Aorta (tissue), 5 donors: ENCODE measurements around the gene C2orf81. TPM values are rescaled to one million over a fixed set of nuclear protein-coding genes. Genes with fewer than 3 reads are reported as not detected.
A peak's percentile ranks its signal among the peaks of the same experiment; 100 is the strongest.
"Not testable (repeated sequence)": the region's sequence is repeated elsewhere in the genome, so short reads cannot be mapped to it uniquely, and the experiment has no call there.

Experiments used
- ATAC-seq: fragments of 200-7000 bp; cut with Tn5 transposase; one replicate; pipeline ENCODE4 v1.9.1; 2022; ENCODE audit warnings: moderate library complexity; ENCODE audit not compliant: low FRiP score
- DNase-seq, 2 donors: peaks; one replicate each; pipeline ENCODE4 v3.0.0-alpha.2; 2020
- H3K27ac ChIP-seq, 2 donors: one replicate each; pipeline ENCODE4 v1.5.1; 2013; ENCODE audit warnings: low read length in 2 of 2, mild to moderate bottlenecking in 2 of 2, moderate library complexity in 2 of 2, control low read depth in 1 of 2, inconsistent platforms in 1 of 2, low read depth in 1 of 2
- H3K27me3 ChIP-seq, 2 donors: one replicate each; pipeline ENCODE4 v1.6.1; 2013; ENCODE audit warnings: control low read depth in 1 of 2, low read length in 1 of 2, mild to moderate bottlenecking in 1 of 2, moderate library complexity in 1 of 2; ENCODE audit not compliant: insufficient read depth in 2 of 2, control insufficient read depth in 1 of 2
- H3K36me3 ChIP-seq, 2 donors: one replicate each; pipeline ENCODE4 v1.6.1; 2013; ENCODE audit warnings: control low read depth in 1 of 2, low read length in 1 of 2, mild to moderate bottlenecking in 1 of 2; ENCODE audit not compliant: insufficient read depth in 2 of 2, control insufficient read depth in 1 of 2
- H3K4me1 ChIP-seq, 2 donors: one replicate each; pipeline ENCODE4 v1.6.1; 2013; ENCODE audit warnings: low read length in 2 of 2, control low read depth in 1 of 2, mild to moderate bottlenecking in 1 of 2, moderate library complexity in 1 of 2; ENCODE audit not compliant: insufficient read depth in 2 of 2, control insufficient read depth in 1 of 2
- H3K4me3 ChIP-seq, 2 donors: one replicate each; pipeline ENCODE4 v1.5.1; 2013; ENCODE audit warnings: low read length in 2 of 2, control low read depth in 1 of 2, mild to moderate bottlenecking in 1 of 2
- H3K9me3 ChIP-seq: one replicate; pipeline ENCODE4 v1.6.1; 2013; ENCODE audit warnings: mild to moderate bottlenecking, low read length; ENCODE audit not compliant: control insufficient read depth
- WGBS, 2 donors: extraction: QIAGEN DNeasy Blood & Tissue Kit; methylation state at CpG; one replicate each; pipeline ENCODE4 v1.1.7; 2013; 5-methylcytosine and 5-hydroxymethylcytosine counted together
- intact Hi-C, 2 donors: fragments of 100-400 bp; cut with DNase I; formaldehyde crosslinking; loops; one replicate each; pipeline versions ENCODE4 v1.14.2 to v1.15.0; 2022
- polyA plus RNA-seq, 2 donors: library from polyadenylated mRNA; stranded (reverse); fragments of 200-250 nt; gene quantifications; one replicate each; pipeline ENCODE4 v1.2.3, GENCODE V29; 2013
- total RNA-seq, 2 donors: library from RNA; stranded (reverse); fragmentation: NEBNext Ultra II Directional; extraction: Animal tissue kit (Norgen Biotek cat#: 25700); gene quantifications; one replicate each; pipeline ENCODE4 v1.2.1, GENCODE V29; 2021
- donor health status: healthy with polysubstance abuse.
- donor health status: Bipolar disorder and iron deficiency.
- donor health status: DM: no; HTN: no; CAD: no.
- donor health status: DM: no; HTN: no; CAD: no.
- donor health status: DM: yes; HTN: yes; CAD: no.

C2orf81 gene
- total and polyA plus RNA-seq, 4 donors: 1.3 to 4.5 (median 2.2) TPM

- ATAC-seq: no peak
- no peaks in the 10 kb centered on the region for H3K27me3 ChIP-seq
- 88 to 92% methylated on average over 5 of the region's 5 CpGs for WGBS, 2 donors
- H3K36me3 ChIP-seq: no peaks in the 10 kb centered on the region
- no peak overlapping the region for H3K4me3 ChIP-seq
- H3K9me3 ChIP-seq: no peaks in the 10 kb centered on the region
- H3K4me1 ChIP-seq: no peaks in the 10 kb centered on the region
- DNase-seq: peak in 1 of 2 donors; percentile 9
- H3K27ac ChIP-seq: no peak overlapping the region
- intact Hi-C loops: no loop called here
These were observed 26.0 kb upstream of the C2orf81 start for GRCh38 chr2:74447230-74447999.

- no peak overlapping the region for H3K27ac ChIP-seq
These were observed 23.3 kb upstream of the C2orf81 start for GRCh38 chr2:74444498-74445318.

GRCh38 chr2:74442483-74443297 lies 21.3 kb upstream of the C2orf81 start:
- ATAC-seq, H3K4me3 ChIP-seq, H3K4me1 ChIP-seq, H3K27me3 ChIP-seq, intact Hi-C loops, H3K9me3 ChIP-seq, H3K36me3 ChIP-seq, H3K27ac ChIP-seq: not testable (repeated sequence)
- DNase-seq: peak in 1 of 2 donors; percentile 62
- WGBS, 2 donors: 93 to 97% methylated on average over 16 of the region's 16 CpGs

More at GRCh38 chr2:74444498-74445318, 23.3 kb upstream of the C2orf81 start:
- WGBS, 2 donors: 17 to 26% methylated on average over 5 of the region's 5 CpGs
- no peaks in the 10 kb centered on the region for H3K27me3 ChIP-seq
- DNase-seq (peak in 1 of 2 donors; percentile 13), ATAC-seq (no peak)
- no peaks in the 10 kb centered on the region for H3K4me1 ChIP-seq
- no peak overlapping the region for H3K4me3 ChIP-seq
- no peaks in the 10 kb centered on the region for H3K9me3 ChIP-seq
- H3K36me3 ChIP-seq: no peaks in the 10 kb centered on the region
- intact Hi-C loops: no loop called here

- WGBS, 2 donors: 9 to 12% methylated on average over 61 to 75 of the region's 75 CpGs
- peak within 1 kb of the TSS in 1 of 2 donors; percentile 41 for H3K27ac ChIP-seq
- no peaks in the 10 kb centered on the region for H3K4me1 ChIP-seq
- ATAC-seq (peak; percentile 12), DNase-seq (peak; percentile 62 to 81)
- no peaks in the 10 kb centered on the region for H3K27me3 ChIP-seq
- no peaks in the 10 kb centered on the region for H3K36me3 ChIP-seq
- no peaks in the 10 kb centered on the region for H3K9me3 ChIP-seq
- intact Hi-C loops: no loop called here
- H3K4me3 ChIP-seq: peak within 1 kb of the TSS in 1 of 2 donors; percentile 41
These were observed 20.5 kb upstream of the C2orf81 start, which contains the start of gene RTKN for GRCh38 chr2:74441690-74442482. RTKN (minus strand) TSS chr2:74441937; CDS start chr2:74441816, 121 bp downstream.

- intact Hi-C loops: no loop called here
- no peaks in the 10 kb centered on the region for H3K36me3 ChIP-seq
- H3K4me3 ChIP-seq: peak overlapping the region in 1 of 2 donors; percentile 41
- WGBS, 2 donors: 27 to 31% methylated on average over 33 of the region's 33 CpGs
- H3K27ac ChIP-seq: no peak overlapping the region
- H3K9me3 ChIP-seq: no peaks in the 10 kb centered on the region
- no peak for DNase-seq
- H3K4me1 ChIP-seq: no peaks in the 10 kb centered on the region
- peak; percentile 24 for ATAC-seq
- H3K27me3 ChIP-seq: no peaks in the 10 kb centered on the region
These were observed 19.8 kb upstream of the C2orf81 start for GRCh38 chr2:74441170-74441689.

GRCh38 chr2:74440378-74441169 lies 19.2 kb upstream of the C2orf81 start:
- H3K27me3 ChIP-seq: no peaks in the 10 kb centered on the region

GRCh38 chr2:74439803-74440377 lies 18.5 kb upstream of the C2orf81 start:
- peak; percentile 65 for ATAC-seq
- no peaks in the 10 kb centered on the region for H3K4me1 ChIP-seq
- intact Hi-C loops: no loop called here

More at GRCh38 chr2:74440378-74441169, 19.2 kb upstream of the C2orf81 start:
- Histone ChIP-seq H3K4me1 (no peaks in the 10 kb centered on the region), H3K4me3 (peak overlapping the region; percentile 8 to 41), H3K36me3 (no peaks in the 10 kb centered on the region), H3K27ac (peak overlapping the region in 1 of 2 donors; percentile 41), H3K9me3 (no peaks in the 10 kb centered on the region)
- peak; percentile 92 to 95 for DNase-seq
- 12 to 16% methylated on average over 38 to 45 of the region's 45 CpGs for WGBS, 2 donors
- intact Hi-C loops: no loop called here
- ATAC-seq: peak; percentile 95

More at GRCh38 chr2:74439803-74440377, 18.5 kb upstream of the C2orf81 start:
- WGBS, 2 donors: 4% methylated on average over 13 to 14 of the region's 14 CpGs
- Histone ChIP-seq H3K36me3 (no peaks in the 10 kb centered on the region), H3K9me3 (no peaks in the 10 kb centered on the region), H3K27ac (peak overlapping the region in 1 of 2 donors; percentile 20), H3K4me3 (peak overlapping the region; percentile 8 to 41), H3K27me3 (no peaks in the 10 kb centered on the region)
- DNase-seq: peak; percentile 85 to 88
